Spleen (tissue), 7 donors: ENCODE results near the gene PCED1B.

Experiments used
- CTCF ChIP-seq, 11 experiments: fragments of 200-600 bp in 7 of 11; fragments of 450-650 bp in 4 of 11; sonication (generic) in 4 of 11; IDR thresholded peaks in 8 of 11; conservative IDR thresholded peaks in 3 of 11; 1 replicate in 7 of 11; 2 replicates in 4 of 11; pipeline versions ENCODE4 v1.4.0 to v1.8.0; 2016 to 2021; ENCODE audit warnings: antibody characterized with exemption in 11 of 11, inconsistent platforms in 4 of 11, mild to moderate bottlenecking in 1 of 11
- POLR2A ChIP-seq, 3 donors: fragments of 450-650 bp; IDR thresholded peaks; one replicate each; pipeline ENCODE4 v1.5.1; 2017; ENCODE audit warnings: antibody characterized with exemption in 3 of 3, mild to moderate bottlenecking in 1 of 3
- donor health status: DM: no; HTN: no; CAD: no; lungs with moderate emphysema.
- donor health status: DM: no; HTN: no; CAD: no.
- donor health status: DM: no; HTN: no; CAD: no.

DNA sequence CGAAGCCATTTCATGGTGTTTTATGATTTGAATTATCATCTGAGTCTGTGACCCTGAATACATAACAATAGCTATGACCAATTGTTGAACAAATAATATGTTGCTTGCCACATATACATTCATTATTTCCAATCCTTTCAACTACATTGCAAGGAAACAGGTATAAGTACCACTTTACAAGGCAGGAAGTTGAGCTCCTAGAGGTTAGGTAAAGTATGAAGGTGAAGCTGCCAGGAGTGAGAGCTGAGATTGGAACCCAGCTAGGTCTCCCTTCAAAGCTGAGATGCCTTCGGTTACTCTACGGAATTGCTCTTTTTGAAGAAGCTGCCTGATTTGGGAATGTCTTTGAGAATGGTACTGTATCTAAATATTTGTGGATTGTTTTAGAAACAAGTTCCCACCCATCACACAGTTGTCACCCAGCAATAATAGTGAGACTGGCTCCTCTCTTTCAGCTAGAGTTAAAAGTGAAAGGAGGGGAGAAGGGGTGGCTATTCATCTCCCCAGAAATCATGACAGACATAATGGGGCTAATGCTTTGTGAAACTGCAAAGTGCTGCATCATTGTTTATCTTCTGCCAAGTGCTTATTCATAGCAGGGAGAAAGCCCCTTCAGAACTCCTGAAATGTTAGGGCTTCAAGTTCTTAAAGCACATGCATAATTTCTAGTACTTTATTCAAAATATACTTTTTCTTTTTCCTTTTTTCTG lies 76.2 kb downstream of the PCED1B start:
- TF ChIP-seq POLR2A (IDR thresholded peaks at IDR 0.05) (no peak), CTCF (IDR thresholded peaks at IDR 0.05 in 8 of 11, conservative IDR thresholded peaks at IDR 0.05 in 3 of 11) (no peak)
